Kidney (tissue), 14 donors: Measurements from ENCODE around the gene FBXL19. TPM values are rescaled to one million over a fixed set of nuclear protein-coding genes. Genes with fewer than 3 reads are reported as not detected.

ENCODE experiments used
- DNase-seq, 5 donors: peaks; one replicate each; pipeline ENCODE4 v3.0.0-alpha.2; 2013 to 2020
- FAIRE-seq: peaks from 2 replicates; lab custom pipeline; 2012; peaks lifted over from hg19 to GRCh38; lab: Jason Lieb, UNC
- H3K27ac ChIP-seq, 2 donors: one replicate each; pipeline ENCODE4 v1.7.0; 2013; ENCODE audit warnings: low read depth in 2 of 2, low read length in 2 of 2, inconsistent platforms in 1 of 2
- H3K27me3 ChIP-seq: one replicate; pipeline ENCODE4 v1.7.1; 2013; ENCODE audit warnings: low read length, inconsistent platforms; ENCODE audit not compliant: control insufficient read depth, insufficient read depth
- H3K36me3 ChIP-seq, 3 donors: one replicate each; pipeline versions ENCODE4 v1.7.0 to v1.7.1; 2013; ENCODE audit warnings: low read length in 3 of 3, control low read depth in 1 of 3, inconsistent platforms in 1 of 3; ENCODE audit not compliant: insufficient read depth in 3 of 3, control insufficient read depth in 2 of 3
- H3K4me1 ChIP-seq, 3 donors: one replicate each; pipeline versions ENCODE4 v1.7.0 to v1.7.1; 2013; ENCODE audit warnings: low read length in 3 of 3, inconsistent platforms in 1 of 3, low read depth in 1 of 3; ENCODE audit not compliant: control insufficient read depth in 2 of 3, insufficient read depth in 2 of 3
- H3K4me3 ChIP-seq, 3 donors: one replicate each; pipeline versions ENCODE4 v1.7.0 to v1.8.1; 2013; ENCODE audit warnings: low read length in 3 of 3, control low read depth in 1 of 3, inconsistent platforms in 1 of 3
- H3K9ac ChIP-seq, 3 donors: one replicate each; pipeline versions ENCODE4 v1.7.0 to v1.7.1; 2013; ENCODE audit warnings: low read length in 3 of 3, control low read depth in 1 of 3, inconsistent platforms in 1 of 3
- H3K9me3 ChIP-seq, 3 donors: one replicate each; pipeline versions ENCODE4 v1.7.0 to v1.7.1; 2013; ENCODE audit warnings: low read length in 3 of 3, control low read depth in 1 of 3, inconsistent platforms in 1 of 3; ENCODE audit not compliant: control insufficient read depth in 2 of 3, insufficient read depth in 1 of 3
- intact Hi-C: fragments of 100-400 bp; cut with DNase I; formaldehyde crosslinking; loops from one replicate; pipeline ENCODE4 v1.11.1; 2022
- polyA plus RNA-seq: library from polyadenylated mRNA; stranded (reverse); fragments of 350-450 nt; fragmentation: Illumina TruSeq; extraction: RNeasy Lipid Tissue Mini Kit (QIAGEN cat#74804); gene quantifications from one replicate; pipeline ENCODE4 v1.2.3, GENCODE V29; 2014; ENCODE audit warnings: low read depth, low replicate concordance; ENCODE audit not compliant: insufficient read depth
- total RNA-seq: library from RNA; stranded (reverse); fragmentation: NEBNext Ultra II Directional; extraction: Animal tissue kit (Norgen Biotek cat#: 25700); gene quantifications from one replicate; pipeline ENCODE4 v1.2.1, GENCODE V29; 2021
- TF ChIP-seq, protein P1 (sequence below): IDR thresholded peaks from 3 replicates; pipeline ENCODE4 v1.5.1; 2012; ENCODE audit warnings: mild to moderate bottlenecking, moderate library complexity, borderline replicate concordance; ENCODE audit not compliant: insufficient read depth; ENCODE audit errors: extremely low read depth
- donor health status: control.
- donor health status: control.
- donor health status: control.
- donor health status: control.
- donor health status: control.
- donor health status: DM: yes; HTN: yes; CAD: no.
- donor health status: Normal renal cell carcinoma (clear cell type).

Gene FBXL19
- total and polyA plus RNA-seq, 2 donors from 2014 or later: 7.4 to 18.9 TPM

DNA sequence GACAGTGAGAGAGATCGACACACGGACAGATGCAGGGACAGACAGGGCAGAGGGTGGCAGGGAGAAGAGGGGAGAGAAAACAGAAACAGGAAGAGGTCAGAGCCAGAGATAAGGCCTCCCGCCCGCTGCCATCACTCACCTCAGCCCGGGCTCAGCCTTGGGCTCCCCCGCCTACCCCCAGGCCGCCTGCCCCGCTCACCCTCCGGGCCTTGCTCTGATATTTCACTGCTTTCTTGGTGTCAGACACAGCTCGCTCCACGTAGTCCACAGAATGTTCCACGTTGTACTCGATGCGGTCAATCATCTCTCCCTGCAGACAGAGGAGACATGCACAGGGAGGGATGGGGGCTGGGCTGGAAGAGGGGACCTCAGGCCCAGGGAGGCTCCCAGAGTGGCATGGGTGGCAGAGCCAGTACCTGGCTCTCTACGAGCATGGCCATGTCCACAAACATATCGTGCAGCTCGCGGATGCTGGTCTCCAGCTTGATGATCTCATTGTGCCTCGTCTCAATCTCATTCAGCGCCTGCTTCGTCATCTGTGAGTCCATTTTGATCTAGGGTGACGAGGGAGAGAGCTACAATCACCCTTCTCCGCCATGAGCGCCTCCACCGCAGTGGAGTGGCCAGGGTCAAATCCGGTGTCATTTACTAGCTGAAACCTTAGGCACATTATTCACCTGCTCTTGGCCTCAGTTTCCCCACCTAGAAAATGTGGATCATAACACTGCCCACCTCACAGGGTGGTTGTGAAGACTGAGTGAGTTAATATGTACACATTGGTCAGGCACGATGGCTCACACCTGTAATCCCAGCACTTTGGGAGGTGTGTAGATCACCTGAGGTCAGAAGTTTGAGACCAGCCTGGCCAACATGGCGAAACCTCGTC is 69.8 kb downstream of the FBXL19 start:
- H3K9me3 ChIP-seq: no peaks in the 10 kb centered on the region
- no peak overlapping the region for H3K9ac ChIP-seq
- H3K4me1 ChIP-seq: peaks cover 0 to 9% (median 0%) of the 10 kb centered on the region in 3 donors
- no peak overlapping the region for H3K27ac ChIP-seq
- no peak overlapping the region for H3K4me3 ChIP-seq
- H3K27me3 ChIP-seq: peaks cover 2% of the 10 kb centered on the region
- FAIRE-seq: no peak
- no peaks in the 10 kb centered on the region for H3K36me3 ChIP-seq
- DNase-seq: no peak
- TF ChIP-seq, protein P1, sequence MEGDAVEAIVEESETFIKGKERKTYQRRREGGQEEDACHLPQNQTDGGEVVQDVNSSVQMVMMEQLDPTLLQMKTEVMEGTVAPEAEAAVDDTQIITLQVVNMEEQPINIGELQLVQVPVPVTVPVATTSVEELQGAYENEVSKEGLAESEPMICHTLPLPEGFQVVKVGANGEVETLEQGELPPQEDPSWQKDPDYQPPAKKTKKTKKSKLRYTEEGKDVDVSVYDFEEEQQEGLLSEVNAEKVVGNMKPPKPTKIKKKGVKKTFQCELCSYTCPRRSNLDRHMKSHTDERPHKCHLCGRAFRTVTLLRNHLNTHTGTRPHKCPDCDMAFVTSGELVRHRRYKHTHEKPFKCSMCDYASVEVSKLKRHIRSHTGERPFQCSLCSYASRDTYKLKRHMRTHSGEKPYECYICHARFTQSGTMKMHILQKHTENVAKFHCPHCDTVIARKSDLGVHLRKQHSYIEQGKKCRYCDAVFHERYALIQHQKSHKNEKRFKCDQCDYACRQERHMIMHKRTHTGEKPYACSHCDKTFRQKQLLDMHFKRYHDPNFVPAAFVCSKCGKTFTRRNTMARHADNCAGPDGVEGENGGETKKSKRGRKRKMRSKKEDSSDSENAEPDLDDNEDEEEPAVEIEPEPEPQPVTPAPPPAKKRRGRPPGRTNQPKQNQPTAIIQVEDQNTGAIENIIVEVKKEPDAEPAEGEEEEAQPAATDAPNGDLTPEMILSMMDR: no peak
- intact Hi-C loops: no loop called here

DNA sequence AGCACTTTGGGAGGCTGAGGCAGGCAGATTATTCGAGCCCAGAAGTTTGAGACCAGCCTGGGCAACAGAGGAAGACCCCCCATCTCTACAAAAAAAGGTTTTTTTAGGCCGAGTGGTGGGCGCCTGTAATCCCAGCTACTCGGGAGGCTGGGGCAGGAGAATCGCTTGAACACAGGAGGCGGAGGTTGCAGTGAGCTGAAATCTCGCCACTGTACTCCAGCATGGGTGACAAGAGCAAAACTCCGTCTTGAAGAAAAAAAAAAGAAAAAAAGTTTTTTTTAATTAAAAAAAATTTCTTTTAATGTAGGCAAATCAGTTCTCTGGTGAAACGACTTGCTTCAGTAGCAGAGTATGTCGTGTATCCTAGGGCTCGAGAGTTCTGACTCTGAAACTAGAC is 72.6 kb downstream of the FBXL19 start:
- H3K4me3 ChIP-seq: peak overlapping the region in 2 of 3 donors; percentile 73 to 76
- TF ChIP-seq, protein P1: no peak
- H3K36me3 ChIP-seq: no peaks in the 10 kb centered on the region
- no peak for FAIRE-seq
- DNase-seq: no peak
- H3K9ac ChIP-seq: no peak overlapping the region
- intact Hi-C loops: no loop called here
- H3K4me1 ChIP-seq: peaks cover 0 to 9% (median 0%) of the 10 kb centered on the region in 3 donors
- no peak overlapping the region for H3K27ac ChIP-seq
- H3K9me3 ChIP-seq: no peaks in the 10 kb centered on the region
- H3K27me3 ChIP-seq: peaks cover 2% of the 10 kb centered on the region

DNA sequence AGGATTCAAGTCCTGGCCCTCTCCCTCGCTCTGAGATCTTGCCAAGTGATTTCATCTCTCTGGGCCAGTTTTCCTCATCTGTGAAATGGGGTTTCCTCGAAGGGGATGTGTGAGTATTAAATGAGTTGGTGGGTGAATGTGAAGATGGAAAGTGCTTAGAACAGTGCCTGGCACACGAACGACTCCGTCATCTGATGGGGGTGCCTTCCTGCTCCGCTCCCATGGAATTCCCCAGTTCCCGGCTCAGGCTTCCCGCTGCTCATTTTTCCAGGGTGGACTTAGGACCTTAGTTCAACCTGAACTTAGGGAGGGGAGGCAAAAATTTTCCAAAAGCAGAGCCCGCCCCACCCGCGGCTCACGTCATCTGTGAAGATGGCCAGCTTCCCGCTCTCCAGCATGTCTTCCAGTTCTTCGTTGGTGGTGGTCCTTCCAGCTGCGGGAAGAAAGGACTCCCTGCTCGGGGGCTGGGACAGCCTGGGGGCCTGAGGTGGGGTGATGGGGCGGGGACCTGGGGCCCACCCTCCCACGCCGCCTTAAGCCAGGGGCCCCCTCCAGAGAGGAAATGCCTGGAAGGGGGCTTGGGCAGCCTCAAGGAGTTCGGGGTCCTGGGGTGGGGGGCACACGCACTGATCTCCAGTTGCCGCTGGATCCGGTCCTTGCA is 73.1 kb downstream of the FBXL19 start:
- Histone ChIP-seq H3K27ac (peak overlapping the region; percentile 30 to 74), H3K36me3 (no peaks in the 10 kb centered on the region), H3K27me3 (peaks cover 2% of the 10 kb centered on the region), H3K4me3 (peak overlapping the region; percentile 45 to 76 (median 73)), H3K4me1 (peaks cover 0 to 9% (median 0%) of the 10 kb centered on the region in 3 donors), H3K9ac (peak overlapping the region in 1 of 3 donors; percentile 77), H3K9me3 (no peaks in the 10 kb centered on the region)
- no peak for DNase-seq
- intact Hi-C loops: no loop called here
- TF ChIP-seq, protein P1: no peak
- FAIRE-seq: no peak
